Transverse colon (tissue), 4 donors: Measurements from ENCODE around the gene ELP6. TPM values are rescaled to one million over a fixed set of nuclear protein-coding genes. Genes with fewer than 3 reads are reported as not detected.

Experiments used
- DNase-seq: peaks from one replicate; pipeline ENCODE4 v3.0.0-alpha.2; 2019
- H3K27ac ChIP-seq, 4 donors: fragments of 200-600 bp; sonication (generic); 2 replicates each; pipeline ENCODE4 v1.5.1; 2016 to 2018; ENCODE audit warnings: inconsistent platforms in 4 of 4
- H3K27me3 ChIP-seq: fragments of 200-600 bp; sonication (generic); 2 replicates; pipeline ENCODE4 v1.5.1; 2017; ENCODE audit warnings: inconsistent platforms
- H3K36me3 ChIP-seq, 4 donors: fragments of 200-600 bp; sonication (generic); 2 replicates each; pipeline ENCODE4 v1.5.1; 2017 to 2019; ENCODE audit warnings: inconsistent platforms in 4 of 4
- H3K4me1 ChIP-seq, 4 donors: fragments of 200-600 bp; sonication (generic); 2 replicates each; pipeline ENCODE4 v1.5.1; 2017 to 2020; ENCODE audit warnings: inconsistent platforms in 4 of 4
- H3K4me3 ChIP-seq, 4 donors: fragments of 200-600 bp; sonication (generic); 1 replicate in 1 of 4; 2 replicates in 3 of 4; pipeline versions ENCODE4 v1.5.1 to v1.6.1; 2017 to 2019; ENCODE audit warnings: inconsistent platforms in 4 of 4
- H3K9me3 ChIP-seq, 2 donors: fragments of 200-600 bp; sonication (generic); 2 replicates each; pipeline ENCODE4 v1.5.1; 2017 to 2019; ENCODE audit warnings: inconsistent platforms in 2 of 2
- CTCF ChIP-seq, 5 experiments: fragments of 200-600 bp in 3 of 5; fragments of 450-650 bp in 2 of 5; sonication (generic) in 3 of 5; IDR thresholded peaks; 1 replicate in 2 of 5; 2 replicates in 3 of 5; pipeline ENCODE4 v1.5.1; 2016 to 2017; ENCODE audit warnings: antibody characterized with exemption in 5 of 5, inconsistent platforms in 3 of 5, mild to moderate bottlenecking in 2 of 5, moderate library complexity in 1 of 5
- EP300 ChIP-seq: sonication (generic); formaldehyde crosslinking; IDR thresholded peaks from one replicate; pipeline ENCODE4 v1.6.1; 2017; ENCODE audit warnings: antibody characterized with exemption, low read depth
- POLR2A ChIP-seq: fragments of 450-650 bp; IDR thresholded peaks from one replicate; pipeline ENCODE4 v1.6.1; 2016; ENCODE audit warnings: antibody characterized with exemption, mild to moderate bottlenecking, moderate library complexity
- POLR2AphosphoS5 ChIP-seq, 3 donors: sonication (generic); formaldehyde crosslinking; IDR thresholded peaks; one replicate each; pipeline ENCODE4 v1.6.1; 2016; ENCODE audit warnings: antibody characterized with exemption in 3 of 3
- WGBS, 2 donors: methylation state at CpG; one replicate each; pipeline ENCODE4 v1.1.5; 2018; ENCODE audit warnings: low coverage in 1 of 2; 5-methylcytosine and 5-hydroxymethylcytosine counted together
- in situ Hi-C, 4 donors: fragments of 200-750 bp; cut with MboI; loops; one replicate each; pipeline versions ENCODE4 v1.15.0 to v1.15.1; 2017; ENCODE audit warnings: low sequenced_read_pairs in 3 of 4, low pct_ligation_motif_present in 1 of 4, low pct_unique_long_range_greater_than_20kb in 1 of 4
- intact Hi-C: fragments of 100-400 bp; cut with DNase I; formaldehyde crosslinking; loops from one replicate; pipeline ENCODE4 v1.15.1; 2023; ENCODE audit warnings: low total_unique reads
- total RNA-seq, 4 donors: library from RNA; depleted of rRNA; stranded (reverse); fragments of >200 nt; gene quantifications; one replicate each; pipeline ENCODE4 v1.1.0, GENCODE V29; 2016

The ELP6 gene
- total RNA-seq, 4 donors from 2014 or later: 1.2 to 55.7 (median 28.3) TPM

GRCh38 chr3:47476644-47477199 is 36.8 kb downstream of the ELP6 start:
- Histone ChIP-seq H3K27ac (peak overlapping the region; percentile 85 to 91 (median 90)), H3K4me1 (peaks cover 10 to 32% (median 21%) of the 10 kb centered on the region in 4 donors), H3K27me3 (no peaks in the 10 kb centered on the region), H3K36me3 (no peaks in the 10 kb centered on the region), H3K9me3 (no peaks in the 10 kb centered on the region), H3K4me3 (peak overlapping the region in 2 of 4 donors; percentile 85 to 96)
- TF ChIP-seq EP300 (no peak), POLR2AphosphoS5 (IDR thresholded peaks at IDR 0.05) (no peak), CTCF (IDR thresholded peaks at IDR 0.05) (no peak), POLR2A (no peak)
- intact Hi-C loops: loop anchor here (1.0 kb wide), 1 partner anchor 55 kb away; no protein-coding TSS in a partner anchor
- WGBS, 2 donors: 94% methylated on average over 11 of the region's 11 CpGs; no CpG with 5 or more reads in 1 of the 2 donors
- in situ Hi-C loops: loop anchor here in 1 of 4 donors (5.0 kb wide), 1 partner anchor 54 kb away; no protein-coding TSS in a partner anchor
- DNase-seq: peak; percentile 11

GRCh38 chr3:47476330-47476626 is 37.2 kb downstream of the ELP6 start:
- WGBS, 2 donors: 56 to 60% methylated on average over 4 to 5 of the region's 5 CpGs
- Histone ChIP-seq H3K9me3 (no peaks in the 10 kb centered on the region), H3K27ac (peak overlapping the region; percentile 85 to 91 (median 90)), H3K4me3 (peak overlapping the region; percentile 36 to 96 (median 87)), H3K27me3 (no peaks in the 10 kb centered on the region), H3K36me3 (no peaks in the 10 kb centered on the region), H3K4me1 (peaks cover 10 to 32% (median 21%) of the 10 kb centered on the region in 4 donors)
- intact Hi-C loops: loop anchor here (1.0 kb wide), 1 partner anchor 55 kb away; no protein-coding TSS in a partner anchor
- in situ Hi-C loops: loop anchor here in 1 of 4 donors (5.0 kb wide), 1 partner anchor 54 kb away; no protein-coding TSS in a partner anchor
- no peak for DNase-seq
- TF ChIP-seq POLR2AphosphoS5 (IDR thresholded peaks at IDR 0.05) (no peak), CTCF (IDR thresholded peaks at IDR 0.05) (no peak), POLR2A (no peak), EP300 (no peak)

- intact Hi-C loops (loop anchor here (1.0 kb wide), 1 partner anchor 54 kb away; no protein-coding TSS in a partner anchor), in situ Hi-C loops (loop anchor here in 1 of 4 donors (5.0 kb wide), 1 partner anchor 53 kb away; no protein-coding TSS in a partner anchor)
- Histone ChIP-seq H3K27me3 (no peaks in the 10 kb centered on the region), H3K9me3 (no peaks in the 10 kb centered on the region), H3K4me1 (peaks cover 10 to 32% (median 21%) of the 10 kb centered on the region in 4 donors), H3K27ac (peak within 1 kb of the TSS; percentile 85 to 91 (median 90)), H3K36me3 (no peaks in the 10 kb centered on the region), H3K4me3 (peak within 1 kb of the TSS; percentile 82 to 96 (median 87))
- 0 to 8% methylated on average over 8 to 45 of the region's 88 CpGs for WGBS, 2 donors
- TF ChIP-seq POLR2AphosphoS5 (IDR thresholded peaks at IDR 0.05): peak; percentile 54 to 76 (median 74)
- TF ChIP-seq EP300: no peak
- TF ChIP-seq POLR2A: peak; percentile 14
- peak; percentile 91 to 98 (median 96) for TF ChIP-seq CTCF (IDR thresholded peaks at IDR 0.05)
- DNase-seq: peak; percentile 96
Measured at GRCh38 chr3:47475570-47476329, 37.8 kb downstream of the ELP6 start, which contains the start of gene SCAP. Gene SCAP (minus strand): TSS chr3:47475941. CDS start chr3:47442993, 32,948 bp downstream.

- peak; percentile 14 for DNase-seq
Measured at GRCh38 chr3:47475029-47475569, 38.4 kb downstream of the ELP6 start.

More at GRCh38 chr3:47475029-47475569, 38.4 kb downstream of the ELP6 start:
- no peaks in the 10 kb centered on the region for H3K27me3 ChIP-seq
- 1% methylated on average over 18 of the region's 24 CpGs; no CpG with 5 or more reads in 1 of the 2 donors for WGBS, 2 donors
- H3K9me3 ChIP-seq: no peaks in the 10 kb centered on the region
- H3K4me3 ChIP-seq: peak overlapping the region; percentile 82 to 96 (median 87)
- intact Hi-C loops: no loop called here
- peaks cover 10 to 32% (median 23%) of the 10 kb centered on the region in 4 donors for H3K4me1 ChIP-seq
- H3K27ac ChIP-seq: peak overlapping the region; percentile 85 to 91 (median 90)
- TF ChIP-seq CTCF (IDR thresholded peaks at IDR 0.05) (no peak), EP300 (no peak), POLR2AphosphoS5 (IDR thresholded peaks at IDR 0.05) (no peak), POLR2A (no peak)
- in situ Hi-C loops: loop anchor here in 1 of 4 donors (5.0 kb wide), 1 partner anchor 53 kb away; no protein-coding TSS in a partner anchor
- H3K36me3 ChIP-seq: no peaks in the 10 kb centered on the region
